SU-DHL-6 (cell line): Measurements from ENCODE around the gene CFAP54.

Experiments
- EZH2phosphoT487 ChIP-seq: fragments of 200-600 bp; sonication (generic), shearing (Covaris generic); conservative IDR thresholded peaks from 2 replicates; pipeline ENCODE4 v1.6.1; 2018; ENCODE audit warnings: mild to moderate bottlenecking, antibody characterized with exemption, low read length, moderate library complexity, mixed read lengths
- TF ChIP-seq, protein P1 (sequence below): fragments of 200-600 bp; sonication (generic); IDR thresholded peaks from one replicate; pipeline ENCODE4 v1.5.1; 2017; ENCODE audit warnings: antibody characterized with exemption, mild to moderate bottlenecking, low read length, moderate library complexity; ENCODE audit not compliant: insufficient read depth, poor library complexity, severe bottlenecking

DNA sequence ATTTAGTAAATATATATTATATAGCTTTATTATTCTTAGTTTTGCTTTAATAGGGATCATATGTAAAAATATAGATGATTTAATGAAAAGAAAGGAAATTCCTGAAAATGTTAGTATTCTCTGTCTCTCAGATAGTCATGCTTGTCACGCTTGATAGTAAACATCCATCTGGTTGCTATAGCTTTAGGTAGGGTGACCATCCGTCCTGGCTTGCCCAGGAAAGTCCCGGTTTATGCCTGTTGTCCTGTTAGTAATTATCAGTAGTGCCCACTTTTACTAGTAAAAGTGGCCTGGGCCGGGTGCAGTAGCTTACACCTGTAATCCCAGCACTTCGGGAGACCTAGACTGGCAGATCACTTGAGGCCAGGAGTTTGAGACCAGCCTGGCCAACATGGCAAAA, 23.8 kb downstream of the CFAP54 start:
- TF ChIP-seq, protein P1, sequence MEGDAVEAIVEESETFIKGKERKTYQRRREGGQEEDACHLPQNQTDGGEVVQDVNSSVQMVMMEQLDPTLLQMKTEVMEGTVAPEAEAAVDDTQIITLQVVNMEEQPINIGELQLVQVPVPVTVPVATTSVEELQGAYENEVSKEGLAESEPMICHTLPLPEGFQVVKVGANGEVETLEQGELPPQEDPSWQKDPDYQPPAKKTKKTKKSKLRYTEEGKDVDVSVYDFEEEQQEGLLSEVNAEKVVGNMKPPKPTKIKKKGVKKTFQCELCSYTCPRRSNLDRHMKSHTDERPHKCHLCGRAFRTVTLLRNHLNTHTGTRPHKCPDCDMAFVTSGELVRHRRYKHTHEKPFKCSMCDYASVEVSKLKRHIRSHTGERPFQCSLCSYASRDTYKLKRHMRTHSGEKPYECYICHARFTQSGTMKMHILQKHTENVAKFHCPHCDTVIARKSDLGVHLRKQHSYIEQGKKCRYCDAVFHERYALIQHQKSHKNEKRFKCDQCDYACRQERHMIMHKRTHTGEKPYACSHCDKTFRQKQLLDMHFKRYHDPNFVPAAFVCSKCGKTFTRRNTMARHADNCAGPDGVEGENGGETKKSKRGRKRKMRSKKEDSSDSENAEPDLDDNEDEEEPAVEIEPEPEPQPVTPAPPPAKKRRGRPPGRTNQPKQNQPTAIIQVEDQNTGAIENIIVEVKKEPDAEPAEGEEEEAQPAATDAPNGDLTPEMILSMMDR, result no peak
- no peak for TF ChIP-seq EZH2phosphoT487
